Measurements from ENCODE around the gene BCL2L13. TPM values are rescaled to one million over a fixed set of nuclear protein-coding genes. Genes with fewer than 3 reads are reported as not detected.

Gene BCL2L13
- polyA plus RNA-seq, 3 donors from 2014 or later, result 38.8 to 45.2 (median 38.9) TPM

DNA sequence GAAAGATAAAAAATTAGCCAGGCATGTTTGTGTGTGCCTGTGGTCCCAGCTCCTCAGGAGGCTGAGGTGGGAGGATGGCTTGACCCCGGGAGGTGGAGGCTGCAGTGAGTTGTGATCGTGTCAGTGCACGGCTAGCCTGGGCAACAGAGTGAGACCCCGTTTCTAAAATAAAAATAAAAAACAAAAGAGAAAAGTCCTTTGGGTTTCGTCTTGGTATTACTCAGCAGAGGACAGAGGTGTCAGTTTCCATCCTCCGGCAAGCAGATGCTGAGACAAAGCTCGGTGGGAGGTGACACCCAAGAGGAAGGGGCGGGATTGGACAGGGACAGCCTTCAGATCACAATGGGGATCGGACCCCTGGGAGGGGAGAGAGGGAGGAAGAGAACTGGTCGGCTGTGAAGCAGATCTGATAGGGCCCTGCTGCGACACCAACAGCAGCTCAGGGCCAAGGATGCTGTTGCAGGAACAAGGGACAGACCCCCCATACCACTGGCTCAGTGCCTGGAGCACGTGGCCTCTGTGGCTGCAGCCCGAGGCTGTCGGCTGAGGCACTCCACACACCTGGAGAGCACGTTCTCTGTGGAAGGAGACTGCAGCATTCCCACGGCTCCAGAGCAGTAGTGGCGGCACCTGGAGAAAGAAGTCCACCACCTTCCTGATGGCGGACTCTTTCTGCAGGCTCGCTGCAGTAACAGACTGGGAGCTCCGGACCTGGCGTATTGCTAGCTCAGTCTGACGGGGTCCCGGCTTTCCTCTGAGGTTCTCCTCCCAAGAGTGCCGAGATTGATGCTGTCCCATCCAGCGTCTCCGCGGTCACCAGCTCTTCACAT, 140.9 kb downstream of the BCL2L13 start:
- Mint-ChIP-seq H3K4me3 (peak overlapping the region; percentile 78 to 98 (median 94)), H3K9me3 (no peaks in the 10 kb centered on the region), H3K4me1 (peaks cover 79 to 86% of the 10 kb centered on the region in 2 donors), H3K27me3 (ENCODE audit: low read depth in 3 of 3) (peaks cover 5 to 20% (median 10%) of the 10 kb centered on the region in 3 donors), H3K36me3 (no peaks in the 10 kb centered on the region), H3K27ac (peak overlapping the region; percentile 82 to 99 (median 94))
- peak in 1 of 3 donors; percentile 43 for DNase-seq

DNA sequence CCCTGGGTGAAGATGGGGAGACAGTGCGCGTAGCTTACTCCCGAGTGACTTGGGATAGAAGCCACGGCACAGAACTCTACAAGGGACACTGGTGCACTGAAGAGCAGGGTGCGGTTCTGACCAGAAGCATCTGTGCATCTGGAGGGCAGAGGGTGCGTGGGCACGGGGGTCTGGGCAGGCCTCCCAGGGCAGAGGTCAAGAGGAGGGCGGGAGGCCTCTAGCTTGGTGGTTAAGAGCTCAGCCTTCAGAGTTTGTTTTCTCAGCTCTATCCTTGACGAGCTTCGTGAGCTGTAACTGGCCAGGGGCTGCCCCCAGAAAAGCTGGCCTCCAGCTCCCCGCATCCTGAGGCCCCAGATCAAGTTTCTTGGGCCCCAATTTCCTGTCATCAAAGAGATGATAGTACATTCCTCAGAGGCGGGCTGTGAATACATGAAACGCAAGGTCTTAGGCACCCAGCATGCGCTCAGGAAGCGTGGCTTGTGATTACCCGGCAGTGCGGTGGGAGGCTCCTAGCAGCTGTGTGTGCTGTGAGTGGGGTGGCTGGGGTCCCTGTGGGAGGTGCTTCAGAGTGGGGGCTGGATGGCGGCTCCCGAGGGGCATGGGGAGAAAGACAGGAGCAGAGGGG, 141.7 kb downstream of the BCL2L13 start:
- Mint-ChIP-seq H3K9me3 (no peaks in the 10 kb centered on the region), H3K4me1 (peaks cover 72 to 79% of the 10 kb centered on the region in 2 donors), H3K27ac (peak overlapping the region; percentile 46 to 99 (median 83)), H3K27me3 (ENCODE audit: low read depth in 3 of 3) (peaks cover 5 to 20% (median 10%) of the 10 kb centered on the region in 3 donors), H3K4me3 (peak overlapping the region; percentile 27 to 61 (median 40)), H3K36me3 (no peaks in the 10 kb centered on the region)
- no peak for DNase-seq

Other genes starting within 250 kb of the BCL2L13 start
- gene SLC25A18, start 75.3 kb upstream of the BCL2L13 start, polyA plus RNA-seq, result under 1 TPM in 1 of 3 donors, not detected in 2; 0.17 TPM
- gene ATP6V1E1, start 10.0 kb upstream of the BCL2L13 start, polyA plus RNA-seq, result 100 to 1,000 TPM; 128 to 163 (median 141) TPM
- 100 to 1,000 TPM; 110 to 180 (median 164) TPM for gene BID, start 135.7 kb downstream of the BCL2L13 start, polyA plus RNA-seq